ENCODE data around the gene EFCAB12. TPM values are rescaled to one million over a fixed set of nuclear protein-coding genes. Genes with fewer than 3 reads are reported as not detected.

The EFCAB12 gene
- polyA plus RNA-seq, 2 of the 4 experiments (the other 2 are of a cell fraction), result 0.62 to 1.1 TPM

DNA sequence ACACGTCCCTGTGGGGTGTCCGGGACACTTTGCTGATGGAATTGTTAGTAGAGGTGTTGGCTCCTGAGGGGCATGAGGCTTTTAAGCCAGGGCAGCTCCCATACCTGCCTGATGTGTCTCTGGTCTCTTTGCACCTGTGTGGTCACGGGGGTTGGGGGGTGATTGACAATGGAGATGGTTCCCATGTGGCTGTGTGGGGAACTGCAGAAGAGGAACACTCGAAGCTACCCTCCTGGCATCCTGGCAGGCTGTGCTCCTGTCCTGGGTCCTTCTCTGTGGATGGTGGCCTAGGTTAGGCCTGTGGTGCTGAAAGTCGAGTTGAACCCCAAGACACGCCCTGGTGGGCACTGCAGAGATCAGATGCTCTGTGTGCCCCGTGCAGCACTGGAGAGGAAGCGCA, 76.4 kb downstream of the EFCAB12 start:
- peak; percentile 71 to 86; a peak in 4 of 6 replicates for ATAC-seq
- TF ChIP-seq ZFP36 (IDR thresholded peaks at IDR 0.05; ENCODE audit: borderline replicate concordance, partially characterized antibody) (no peak), MAZ (IDR thresholded peaks at IDR 0.05; ENCODE audit: borderline replicate concordance, low read depth, low read length) (no peak), POLR2A (IDR thresholded peaks at IDR 0.05; ENCODE audit: low read length) (no peak), FOSB (CRISPR knock-in tag; IDR thresholded peaks at IDR 0.05) (no peak), EHMT2 (IDR thresholded peaks at IDR 0.05; ENCODE audit: low read depth) (no peak), FOSL2 (IDR thresholded peaks at IDR 0.05) (no peak), FOSL2 (CRISPR knock-in tag; IDR thresholded peaks at IDR 0.05) (no peak), NPAS2 (CRISPR knock-in tag; IDR thresholded peaks at IDR 0.05; ENCODE audit: borderline replicate concordance) (no peak), MAFK (IDR thresholded peaks at IDR 0.05; ENCODE audit: partially characterized antibody) (no peak), CHD2 (IDR thresholded peaks at IDR 0.05; ENCODE audit: low read length, partially characterized antibody) (no peak), ZSCAN20 (CRISPR knock-in tag; IDR thresholded peaks at IDR 0.05) (no peak)
- TF ChIP-seq, protein P1, sequence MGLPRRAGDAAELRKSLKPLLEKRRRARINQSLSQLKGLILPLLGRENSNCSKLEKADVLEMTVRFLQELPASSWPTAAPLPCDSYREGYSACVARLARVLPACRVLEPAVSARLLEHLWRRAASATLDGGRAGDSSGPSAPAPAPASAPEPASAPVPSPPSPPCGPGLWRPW (IDR thresholded peaks at IDR 0.05), result no peak
- TF ChIP-seq, protein P2, sequence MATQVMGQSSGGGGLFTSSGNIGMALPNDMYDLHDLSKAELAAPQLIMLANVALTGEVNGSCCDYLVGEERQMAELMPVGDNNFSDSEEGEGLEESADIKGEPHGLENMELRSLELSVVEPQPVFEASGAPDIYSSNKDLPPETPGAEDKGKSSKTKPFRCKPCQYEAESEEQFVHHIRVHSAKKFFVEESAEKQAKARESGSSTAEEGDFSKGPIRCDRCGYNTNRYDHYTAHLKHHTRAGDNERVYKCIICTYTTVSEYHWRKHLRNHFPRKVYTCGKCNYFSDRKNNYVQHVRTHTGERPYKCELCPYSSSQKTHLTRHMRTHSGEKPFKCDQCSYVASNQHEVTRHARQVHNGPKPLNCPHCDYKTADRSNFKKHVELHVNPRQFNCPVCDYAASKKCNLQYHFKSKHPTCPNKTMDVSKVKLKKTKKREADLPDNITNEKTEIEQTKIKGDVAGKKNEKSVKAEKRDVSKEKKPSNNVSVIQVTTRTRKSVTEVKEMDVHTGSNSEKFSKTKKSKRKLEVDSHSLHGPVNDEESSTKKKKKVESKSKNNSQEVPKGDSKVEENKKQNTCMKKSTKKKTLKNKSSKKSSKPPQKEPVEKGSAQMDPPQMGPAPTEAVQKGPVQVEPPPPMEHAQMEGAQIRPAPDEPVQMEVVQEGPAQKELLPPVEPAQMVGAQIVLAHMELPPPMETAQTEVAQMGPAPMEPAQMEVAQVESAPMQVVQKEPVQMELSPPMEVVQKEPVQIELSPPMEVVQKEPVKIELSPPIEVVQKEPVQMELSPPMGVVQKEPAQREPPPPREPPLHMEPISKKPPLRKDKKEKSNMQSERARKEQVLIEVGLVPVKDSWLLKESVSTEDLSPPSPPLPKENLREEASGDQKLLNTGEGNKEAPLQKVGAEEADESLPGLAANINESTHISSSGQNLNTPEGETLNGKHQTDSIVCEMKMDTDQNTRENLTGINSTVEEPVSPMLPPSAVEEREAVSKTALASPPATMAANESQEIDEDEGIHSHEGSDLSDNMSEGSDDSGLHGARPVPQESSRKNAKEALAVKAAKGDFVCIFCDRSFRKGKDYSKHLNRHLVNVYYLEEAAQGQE (IDR thresholded peaks at IDR 0.05), result no peak
- ChIA-PET POLR2A (no interaction called here), CTCF (interaction anchor here (0.7 to 1.0 kb wide), 2 partner anchors 36 to 507 kb away, joined by 3 read pairs; no protein-coding TSS in a partner anchor)
- peak in 1 of 2 experiments; percentile 35 for DNase-seq (ENCODE audit: low read depth in 1 of 2, low spot score in 1 of 2)
- 50% methylated on average over 7 of the region's 8 CpGs for WGBS (ENCODE audit: missing lambda C conversion rate)
- no peak for FAIRE-seq
- Histone ChIP-seq H3K4me3 (no peak overlapping the region), H3K9me3 (no peaks in the 10 kb centered on the region), H3K4me2 (no peak overlapping the region), H3K4me1 (no peaks in the 10 kb centered on the region), H3K27ac (no peak overlapping the region)

Small RNAs within 50 kb of the gene (small RNA-seq; reads per million reads assigned to genes)
- gene SNORA7B, result 0 reads per million in 6 experiments

Other genes starting within 250 kb of the EFCAB12 start
- gene CNBP, start 244.7 kb downstream of the EFCAB12 start, polyA plus RNA-seq (2011; rRNA removed), result 309 and 365 TPM in 2 replicates
- 304 to 324 TPM (median 312 TPM) in 3 replicates for gene CNBP, start 244.7 kb downstream of the EFCAB12 start, polyA plus RNA-seq (2017; fragmentation: RNase III; extraction: RNeasy Plus Mini Kit Qiagen cat#74134 plus additional on column Dnase treatment)
- 86.5 and 90.2 TPM in 2 replicates for gene COPG1, start 179.0 kb downstream of the EFCAB12 start, polyA plus RNA-seq (2011; rRNA removed)
- 72.2 to 90.0 TPM (median 80.6 TPM) in 3 replicates for gene COPG1, start 179.0 kb downstream of the EFCAB12 start, polyA plus RNA-seq (2017; fragmentation: RNase III; extraction: RNeasy Plus Mini Kit Qiagen cat#74134 plus additional on column Dnase treatment)
- 35.2 and 38.3 TPM in 2 replicates for gene HMCES, start 149.8 kb downstream of the EFCAB12 start, polyA plus RNA-seq (2011; rRNA removed)
- 38.1 to 40.1 TPM (median 39.9 TPM) in 3 replicates for gene HMCES, start 149.8 kb downstream of the EFCAB12 start, polyA plus RNA-seq (2017; fragmentation: RNase III; extraction: RNeasy Plus Mini Kit Qiagen cat#74134 plus additional on column Dnase treatment)
- 38.2 and 49.7 TPM in 2 replicates for gene MBD4, start 11.3 kb upstream of the EFCAB12 start, polyA plus RNA-seq (2011; rRNA removed)
- 26.4 to 32.7 TPM (median 31.4 TPM) in 3 replicates for gene MBD4, start 11.3 kb upstream of the EFCAB12 start, polyA plus RNA-seq (2017; fragmentation: RNase III; extraction: RNeasy Plus Mini Kit Qiagen cat#74134 plus additional on column Dnase treatment)
- gene IFT122, start 11.6 kb upstream of the EFCAB12 start, polyA plus RNA-seq (2011; rRNA removed), result 17.1 and 20.3 TPM in 2 replicates
- gene IFT122, start 11.6 kb upstream of the EFCAB12 start, polyA plus RNA-seq (2017; fragmentation: RNase III; extraction: RNeasy Plus Mini Kit Qiagen cat#74134 plus additional on column Dnase treatment), result 15.0 to 16.8 TPM (median 15.1 TPM) in 3 replicates
- gene RHO, start 100.0 kb upstream of the EFCAB12 start, polyA plus RNA-seq (2011; rRNA removed), result 0.03 and 0.04 TPM in 2 replicates
- gene RHO, start 100.0 kb upstream of the EFCAB12 start, polyA plus RNA-seq (2017; fragmentation: RNase III; extraction: RNeasy Plus Mini Kit Qiagen cat#74134 plus additional on column Dnase treatment), result not detected in 3 replicates
- gene H1-8, start 114.5 kb upstream of the EFCAB12 start, polyA plus RNA-seq (2011; rRNA removed), result not detected in 2 replicates
- not detected in 3 replicates for gene H1-8, start 114.5 kb upstream of the EFCAB12 start, polyA plus RNA-seq (2017; fragmentation: RNase III; extraction: RNeasy Plus Mini Kit Qiagen cat#74134 plus additional on column Dnase treatment)
- 26.8 and 49.3 TPM in 2 replicates for gene PLXND1, start 178.0 kb upstream of the EFCAB12 start, polyA plus RNA-seq (2011; rRNA removed)
- gene PLXND1, start 178.0 kb upstream of the EFCAB12 start, polyA plus RNA-seq (2017; fragmentation: RNase III; extraction: RNeasy Plus Mini Kit Qiagen cat#74134 plus additional on column Dnase treatment), result 47.2 to 72.6 TPM (median 58.6 TPM) in 3 replicates

Data from A549 (cell line).